Stimulated activated CD4-positive, alpha-beta T cell treated with anti-CD3 and anti-CD28 coated beads, Interleukin-4, amount 100 ng/mL, for 48 hours (primary cell): ENCODE results near the gene TBC1D2.
A peak's percentile ranks its signal among the peaks of the same experiment; 100 is the strongest.

Source experiments
- DNase-seq, 2 donors: peaks; one replicate each; pipeline ENCODE4 v3.0.0-alpha.2; 2020; ENCODE audit warnings: low read depth in 2 of 2

Gene TBC1D2

GRCh38 chr9:98218562-98219363 is 36.7 kb downstream of the TBC1D2 start:
- DNase-seq = no peak

DNA sequence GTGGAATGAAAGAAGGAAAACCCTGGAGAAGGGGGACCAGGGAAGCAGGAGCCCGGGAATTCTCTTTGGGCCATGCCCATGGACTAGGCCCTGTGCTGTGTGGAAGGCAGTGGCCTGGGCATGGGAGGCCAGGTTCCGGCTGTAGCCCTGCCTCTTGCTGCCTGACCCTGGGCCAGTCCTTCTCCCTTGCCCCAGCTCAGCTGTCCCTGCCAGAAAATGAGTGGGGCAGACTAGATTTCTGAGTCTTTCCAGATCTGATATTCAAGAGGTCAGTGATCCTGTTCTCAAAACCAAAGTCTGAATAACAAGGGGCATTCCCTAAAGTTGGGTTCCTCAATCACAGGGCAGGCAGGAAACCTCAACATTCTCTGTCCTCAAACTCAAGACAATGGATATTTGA is 38.2 kb downstream of the TBC1D2 start:
- no peak for DNase-seq

DNA sequence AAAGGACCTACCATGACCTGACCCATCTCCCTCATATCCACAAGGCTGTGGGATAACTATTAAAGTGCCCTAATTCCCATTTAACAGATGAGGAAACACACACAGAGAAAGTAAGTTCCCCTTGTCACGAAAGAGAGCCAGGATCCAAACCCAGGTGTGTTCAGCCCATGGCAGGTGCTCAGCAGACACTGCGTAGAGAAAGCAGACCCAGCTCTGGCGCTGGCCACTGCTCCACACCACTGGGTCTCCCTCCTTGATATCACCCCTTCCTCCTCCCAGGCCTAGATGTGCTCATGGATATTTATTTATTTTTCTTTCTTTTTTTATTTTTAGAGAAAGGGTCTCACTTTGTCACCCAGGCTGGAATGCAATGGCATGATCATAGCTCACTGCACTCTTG is 39.1 kb downstream of the TBC1D2 start:
- no peak for DNase-seq

- DNase-seq = no peak
Observed at GRCh38 chr9:98215821-98216220, 39.6 kb downstream of the TBC1D2 start.

GRCh38 chr9:98215271-98215670 is 40.2 kb downstream of the TBC1D2 start:
- no peak for DNase-seq

DNA sequence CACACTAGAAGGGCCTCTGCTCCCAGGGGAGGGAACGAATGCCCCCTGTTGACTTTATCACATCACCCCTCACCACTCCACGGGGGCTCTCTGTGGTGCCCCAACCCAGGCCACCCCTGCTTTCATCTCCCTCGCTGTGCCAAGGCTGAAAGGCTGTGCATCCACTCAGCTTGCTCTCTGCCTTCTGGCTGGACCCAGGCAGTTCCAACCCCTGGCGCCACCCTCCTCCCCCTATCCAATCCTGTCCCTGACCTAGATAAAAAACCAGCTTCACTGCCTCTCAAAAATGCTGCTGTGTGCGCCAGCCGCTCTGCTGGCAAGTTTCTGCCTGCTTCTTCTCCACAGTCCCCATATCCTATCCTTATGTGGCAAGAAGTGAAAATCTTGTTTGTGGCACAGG is 40.6 kb downstream of the TBC1D2 start:
- no peak for DNase-seq

GRCh38 chr9:98211260-98211659 is 44.2 kb downstream of the TBC1D2 start:
- no peak for DNase-seq

DNA sequence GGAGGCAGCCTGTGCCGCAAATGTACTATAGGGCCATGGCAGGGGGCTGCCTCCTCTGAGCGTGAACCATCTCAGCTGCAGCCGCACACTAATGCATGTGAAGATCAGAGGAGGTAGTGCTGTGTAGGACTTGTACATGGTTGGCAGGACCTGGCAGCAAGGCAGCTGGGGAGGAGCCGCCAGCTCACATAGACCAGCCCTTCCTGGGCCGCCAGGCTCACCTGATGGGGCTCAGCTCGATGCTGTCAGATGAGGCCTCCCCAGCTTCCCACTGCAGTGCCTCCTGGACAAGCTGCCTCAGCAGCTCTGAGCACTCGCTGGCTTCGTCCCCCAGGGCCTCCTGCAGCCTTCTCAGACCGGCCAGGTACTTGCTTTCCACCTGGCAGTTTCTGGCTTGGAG is 45.0 kb downstream of the TBC1D2 start:
- DNase-seq = no peak

- DNase-seq = no peak
Observed at GRCh38 chr9:98209530-98209929, 45.9 kb downstream of the TBC1D2 start.

- no peak for DNase-seq
Observed at GRCh38 chr9:98208635-98209034, 46.8 kb downstream of the TBC1D2 start.

GRCh38 chr9:98207606-98208005 is 47.8 kb downstream of the TBC1D2 start:
- DNase-seq = no peak

- no peak for DNase-seq
Observed at GRCh38 chr9:98206754-98207153, 48.7 kb downstream of the TBC1D2 start.

- DNase-seq = no peak
Observed at GRCh38 chr9:98204692-98205091, 50.8 kb downstream of the TBC1D2 start.

- no peak for DNase-seq
Observed at GRCh38 chr9:98203153-98203552, 52.3 kb downstream of the TBC1D2 start.

- no peak for DNase-seq
Observed at GRCh38 chr9:98202252-98202651, 53.2 kb downstream of the TBC1D2 start.

- no peak for DNase-seq
Observed at GRCh38 chr9:98201749-98202148, 53.7 kb downstream of the TBC1D2 start.

GRCh38 chr9:98201102-98201501 is 54.3 kb downstream of the TBC1D2 start:
- no peak for DNase-seq

DNA sequence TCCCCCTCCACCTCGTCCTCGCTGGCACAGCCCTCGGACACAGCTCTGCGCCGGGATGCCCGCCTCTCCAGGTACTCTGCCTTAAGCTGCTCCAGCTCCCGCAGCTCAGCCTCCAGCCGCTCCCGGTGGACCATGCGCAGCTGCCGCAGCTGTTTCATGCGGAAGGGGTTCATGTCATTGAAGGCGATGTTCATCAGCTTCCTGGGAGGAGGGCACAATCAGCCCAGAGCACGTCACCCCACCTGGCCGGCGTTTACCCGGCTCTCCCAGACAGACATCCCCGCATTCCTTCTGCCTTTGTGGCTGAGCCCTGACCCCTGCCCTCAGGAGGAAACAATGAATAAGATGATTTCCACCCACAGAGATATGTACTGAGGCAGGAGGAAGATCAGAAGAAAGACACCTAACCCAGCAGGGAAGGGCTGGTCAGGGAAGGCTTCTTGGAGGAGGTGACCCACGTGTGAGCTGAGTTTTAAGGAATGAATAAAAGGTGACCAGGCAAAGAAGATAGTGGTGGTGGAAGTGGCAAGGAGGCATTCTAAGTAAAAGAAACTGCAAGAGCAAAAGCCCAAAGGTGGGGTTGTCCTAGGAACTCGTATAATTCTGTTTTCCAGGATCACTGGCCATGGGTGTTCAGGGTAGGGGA is 55.9 kb downstream of the TBC1D2 start:
- no peak for DNase-seq

GRCh38 chr9:98195671-98196070 is 59.8 kb downstream of the TBC1D2 start:
- DNase-seq = no peak

DNA sequence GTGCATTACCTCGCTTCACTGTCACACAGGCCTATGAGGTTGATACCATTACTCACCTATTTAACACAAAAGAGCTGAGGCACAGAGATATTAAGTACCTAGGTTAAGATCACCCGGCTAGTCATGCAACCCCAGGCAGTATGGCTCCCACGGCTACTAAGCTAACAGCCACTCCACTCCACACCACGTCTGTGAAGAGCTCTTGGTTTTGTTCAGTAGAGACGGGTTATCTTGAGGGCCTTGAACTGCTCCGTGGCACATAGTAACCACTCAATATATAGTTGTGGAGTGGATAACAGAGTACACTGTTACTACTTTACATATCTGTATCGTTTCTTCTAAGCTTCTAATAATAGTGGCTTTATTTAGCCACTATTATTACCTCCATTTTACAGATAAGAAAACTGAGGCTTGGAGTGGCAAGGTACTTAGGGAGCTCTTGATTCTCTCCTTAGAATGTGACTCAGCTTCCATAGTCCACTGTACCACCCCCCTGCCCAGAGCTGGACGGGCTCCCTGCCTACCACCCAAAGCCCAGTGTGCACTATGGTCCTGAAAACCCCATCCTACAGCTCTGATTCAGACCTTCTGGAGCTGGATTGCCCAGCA is 62.0 kb downstream of the TBC1D2 start:
- DNase-seq = no peak

DNA sequence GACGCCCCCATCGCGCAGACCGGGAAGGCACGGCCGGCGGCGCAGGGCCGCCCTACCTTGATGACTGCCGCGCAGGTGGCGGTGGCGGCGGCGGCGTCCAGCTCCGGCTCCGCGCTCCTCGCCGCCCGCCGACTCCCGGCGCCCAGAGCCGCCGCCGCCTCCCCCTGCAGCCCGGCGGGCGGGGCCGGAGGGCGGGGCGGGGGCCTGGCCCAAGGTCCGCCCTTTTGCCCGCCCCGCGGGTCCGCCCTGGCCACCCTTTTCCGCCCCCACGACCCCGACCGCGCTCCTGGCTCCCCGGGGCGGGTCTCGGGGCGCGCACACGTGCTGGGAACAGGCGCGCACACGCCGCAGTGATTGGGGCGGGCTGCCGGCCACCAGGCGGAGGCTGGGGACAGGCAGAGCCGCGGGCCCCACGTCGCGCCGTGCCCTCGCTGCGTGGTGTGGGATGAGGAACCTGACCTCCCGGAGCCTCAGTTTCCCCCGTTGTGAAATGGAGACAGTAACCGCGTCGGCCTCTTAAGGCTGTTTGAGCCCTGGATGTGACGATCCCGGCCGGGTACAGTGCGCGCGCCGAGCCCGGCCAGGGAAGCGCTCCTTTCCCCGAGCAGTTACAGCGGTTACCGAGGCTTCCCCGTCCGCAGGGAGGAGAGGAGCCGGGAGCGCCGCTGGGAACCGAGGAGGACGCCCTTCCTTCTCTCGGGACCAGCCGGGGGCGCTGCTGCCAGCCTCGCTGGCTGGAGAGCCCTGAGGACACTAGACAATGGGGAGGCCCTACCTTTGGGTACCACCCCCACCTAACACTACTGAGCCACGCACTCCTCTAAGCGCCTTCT is 62.7 kb downstream of the TBC1D2 start, which contains the start of gene CORO2A:
CORO2A (minus strand) TSS at position 135 of the 833 bp plus-strand sequence. CDS start 34,977 bp downstream, outside the sequence.
- peak; percentile 58 to 60 for DNase-seq
